HEK293T (cell line): ENCODE data around the gene P2RY14.

Source experiments
- ARNT ChIP-seq: fragments of 450-650 bp; IDR thresholded peaks from 2 replicates; pipeline ENCODE4 v1.6.1; 2017; ENCODE audit warnings: mild to moderate bottlenecking
- LEF1 ChIP-seq: fragments of 450-650 bp; IDR thresholded peaks from 2 replicates; pipeline ENCODE4 v1.6.1; 2017; ENCODE audit warnings: mild to moderate bottlenecking, borderline replicate concordance
- SUZ12 ChIP-seq: fragments of 450-650 bp; IDR thresholded peaks from 2 replicates; pipeline ENCODE4 v1.6.1; 2016; ENCODE audit warnings: mild to moderate bottlenecking
- TF ChIP-seq, protein P1 (sequence below): fragments of 450-650 bp; IDR thresholded peaks from 2 replicates; pipeline ENCODE4 v1.6.1; 2016

DNA sequence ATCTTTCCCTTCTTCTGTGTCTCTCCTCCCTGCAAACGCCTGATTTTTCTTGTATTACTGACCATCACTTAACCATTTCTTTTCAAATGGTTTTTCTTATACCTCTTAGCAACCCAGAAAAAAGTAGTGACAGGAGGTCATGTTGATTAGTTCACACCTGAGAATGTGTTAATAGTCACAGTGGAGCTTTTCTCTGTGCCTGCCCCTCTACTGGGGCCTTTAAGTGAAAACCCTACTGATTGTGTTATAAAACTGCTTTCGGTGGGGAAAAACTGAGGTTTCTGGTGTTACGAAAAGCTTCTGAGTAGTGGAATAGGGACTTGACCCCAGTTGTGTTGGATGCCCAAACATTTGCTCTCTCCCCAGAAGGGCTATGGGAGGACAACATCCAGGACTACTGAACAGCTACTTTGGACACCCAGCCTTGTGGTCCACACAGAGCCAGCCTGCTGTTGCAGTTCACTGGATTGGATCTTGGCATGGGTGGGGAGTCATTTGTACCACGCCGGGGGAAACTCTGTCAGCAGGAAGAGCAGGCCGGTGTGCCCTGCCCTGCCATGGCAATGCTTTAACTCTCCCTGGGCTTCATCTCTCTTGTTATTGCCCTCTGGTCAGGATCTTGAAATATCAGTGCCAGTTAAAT lies 27.9 kb upstream of the P2RY14 start:
- TF ChIP-seq, protein P1, sequence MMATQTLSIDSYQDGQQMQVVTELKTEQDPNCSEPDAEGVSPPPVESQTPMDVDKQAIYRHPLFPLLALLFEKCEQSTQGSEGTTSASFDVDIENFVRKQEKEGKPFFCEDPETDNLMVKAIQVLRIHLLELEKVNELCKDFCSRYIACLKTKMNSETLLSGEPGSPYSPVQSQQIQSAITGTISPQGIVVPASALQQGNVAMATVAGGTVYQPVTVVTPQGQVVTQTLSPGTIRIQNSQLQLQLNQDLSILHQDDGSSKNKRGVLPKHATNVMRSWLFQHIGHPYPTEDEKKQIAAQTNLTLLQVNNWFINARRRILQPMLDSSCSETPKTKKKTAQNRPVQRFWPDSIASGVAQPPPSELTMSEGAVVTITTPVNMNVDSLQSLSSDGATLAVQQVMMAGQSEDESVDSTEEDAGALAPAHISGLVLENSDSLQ = no peak
- TF ChIP-seq SUZ12 (no peak), ARNT (no peak), LEF1 (no peak)
